PC-9 (cell line): Measurements from ENCODE around the gene UPF3A. TPM values are rescaled to one million over a fixed set of nuclear protein-coding genes. Genes with fewer than 3 reads are reported as not detected.

ENCODE experiments used
- Bru-seq: library from RNA; stranded (reverse); fragments of 400-500 nt; gene quantifications from one replicate; lab custom pipeline; 2021; lab: Mats Ljungman, UMichigan
- BruChase-seq, 2 experiments: library from RNA; stranded (reverse); fragments of 400-500 nt; gene quantifications; one replicate each; lab custom pipeline; 2021; lab: Mats Ljungman, UMichigan
- BruUV-seq: library from RNA; stranded (reverse); fragments of 400-500 nt; replicated peaks from 2 replicates; lab custom pipeline; 2021; lab: Mats Ljungman, UMichigan
- CTCF ChIA-PET: fragments of 300-600 bp; sonication (Branson Sonifier 250); formaldehyde crosslinking; loops from one replicate; lab custom pipeline; 2022; ENCODE audit warnings: antibody characterized with exemption; lab: Charles Lee
- POLR2A ChIA-PET: fragments of 300-600 bp; sonication (Branson Sonifier 250); formaldehyde crosslinking; loops from one replicate; lab custom pipeline; 2022; ENCODE audit warnings: antibody characterized with exemption; ENCODE audit not compliant: unreplicated experiment; lab: Charles Lee
- DNase-seq, 2 experiments: peaks; one replicate each; pipeline versions ENCODE4 v3.0.0 to v3.0.0-alpha.2; 2015 to 2022; ENCODE audit warnings: mixed read lengths in 1 of 2
- H2AFZ ChIP-seq: fragments of 200-600 bp; sonication (generic); 2 replicates; pipeline ENCODE4 v1.8.1; 2017; ENCODE audit warnings: antibody characterized with exemption
- H3F3A ChIP-seq: fragments of 200-600 bp; sonication (generic); 2 replicates; pipeline ENCODE4 v1.8.1; 2017; ENCODE audit warnings: antibody characterized with exemption, mild to moderate bottlenecking, low read depth; ENCODE audit not compliant: insufficient read depth
- H3K27ac ChIP-seq: fragments of 200-600 bp; sonication (generic); 2 replicates; pipeline ENCODE4 v1.6.1; 2016; ENCODE audit warnings: mixed run types
- H3K27me3 ChIP-seq: fragments of 200-600 bp; sonication (generic); 2 replicates; pipeline ENCODE4 v1.6.1; 2016; ENCODE audit warnings: low read depth, mixed run types; ENCODE audit not compliant: insufficient read depth
- H3K36me3 ChIP-seq: fragments of 200-600 bp; sonication (generic); 2 replicates; pipeline ENCODE4 v1.6.1; 2016; ENCODE audit warnings: low read depth, mixed run types
- H3K4me1 ChIP-seq: fragments of 200-600 bp; sonication (generic); replicated peaks from 2 replicates; pipeline ENCODE4 v1.6.1; 2016; ENCODE audit warnings: mixed run types; ENCODE audit not compliant: insufficient read depth
- H3K4me2 ChIP-seq: fragments of 200-600 bp; sonication (generic); 2 replicates; pipeline ENCODE4 v1.6.1; 2017; ENCODE audit warnings: mixed run types
- H3K4me3 ChIP-seq: fragments of 200-600 bp; sonication (generic); 2 replicates; pipeline ENCODE4 v1.6.1; 2016; ENCODE audit warnings: mixed run types
- H3K79me2 ChIP-seq: fragments of 200-600 bp; sonication (generic); 2 replicates; pipeline ENCODE4 v1.6.1; 2017; ENCODE audit warnings: low read depth, mixed run types
- H3K9me2 ChIP-seq: fragments of 200-600 bp; sonication (generic); 2 replicates; pipeline ENCODE4 v1.8.1; 2017; ENCODE audit warnings: mild to moderate bottlenecking; ENCODE audit not compliant: insufficient read depth
- H3K9me3 ChIP-seq: fragments of 200-600 bp; sonication (generic); 2 replicates; pipeline ENCODE4 v1.8.1; 2016; ENCODE audit warnings: low read depth; ENCODE audit not compliant: insufficient read depth
- H4K20me1 ChIP-seq: fragments of 200-600 bp; sonication (generic); 2 replicates; pipeline ENCODE4 v1.8.1; 2017; ENCODE audit not compliant: insufficient read depth
- EZH2 ChIP-seq: fragments of 200-600 bp; sonication (generic); IDR thresholded peaks from 2 replicates; pipeline ENCODE4 v1.8.0; 2017; ENCODE audit warnings: antibody characterized with exemption, low read depth
- intact Hi-C: fragments of 100-400 bp; cut with micrococcal nuclease; formaldehyde crosslinking; loops from one replicate; pipeline ENCODE4 v1.10.0; 2022; ENCODE audit not compliant: unreplicated experiment
- long read RNA-seq: library from polyadenylated mRNA; stranded (forward); transcript quantifications from one replicate; pipeline ENCODE4 v2.0.0, GENCODE V29; 2022
- total RNA-seq: library from RNA; stranded (reverse); gene quantifications from 2 replicates; pipeline ENCODE4 v1.2.3, GENCODE V29; 2021
- TF ChIP-seq, protein P1 (sequence below): fragments of 200-600 bp; sonication (generic); conservative IDR thresholded peaks from 2 replicates; pipeline ENCODE4 v1.6.1; 2017; ENCODE audit warnings: mixed run types, antibody characterized with exemption, mild to moderate bottlenecking, moderate library complexity

The UPF3A gene, protein sequence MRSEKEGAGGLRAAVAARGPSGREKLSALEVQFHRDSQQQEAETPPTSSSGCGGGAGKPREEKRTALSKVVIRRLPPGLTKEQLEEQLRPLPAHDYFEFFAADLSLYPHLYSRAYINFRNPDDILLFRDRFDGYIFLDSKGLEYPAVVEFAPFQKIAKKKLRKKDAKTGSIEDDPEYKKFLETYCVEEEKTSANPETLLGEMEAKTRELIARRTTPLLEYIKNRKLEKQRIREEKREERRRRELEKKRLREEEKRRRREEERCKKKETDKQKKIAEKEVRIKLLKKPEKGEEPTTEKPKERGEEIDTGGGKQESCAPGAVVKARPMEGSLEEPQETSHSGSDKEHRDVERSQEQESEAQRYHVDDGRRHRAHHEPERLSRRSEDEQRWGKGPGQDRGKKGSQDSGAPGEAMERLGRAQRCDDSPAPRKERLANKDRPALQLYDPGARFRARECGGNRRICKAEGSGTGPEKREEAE
- 54.1 and 67.0 TPM in 2 replicates for total RNA-seq
- Bru-seq, nascent RNA, result percentile 80 among the genes with signal in this experiment
- BruChase-seq, experiment 1, labeled RNA remaining after a 2-hour chase, result percentile 88 among the genes with signal in this experiment
- percentile 85 among the genes with signal in this experiment for BruChase-seq, experiment 2, labeled RNA remaining after a 6-hour chase
- long read RNA-seq, transcript UPF3A-201 (9 exons, 2,235 nt), result minor isoform, 5 of 54 reads
- long read RNA-seq, transcript UPF3A-202 (10 exons, 2,387 nt), result major isoform, 8 of 54 reads
- long read RNA-seq, partial matches to known transcripts, result 19 of 54 reads
- long read RNA-seq, other reads (novel, unspliced or antisense), result 18 of 54 reads

DNA sequence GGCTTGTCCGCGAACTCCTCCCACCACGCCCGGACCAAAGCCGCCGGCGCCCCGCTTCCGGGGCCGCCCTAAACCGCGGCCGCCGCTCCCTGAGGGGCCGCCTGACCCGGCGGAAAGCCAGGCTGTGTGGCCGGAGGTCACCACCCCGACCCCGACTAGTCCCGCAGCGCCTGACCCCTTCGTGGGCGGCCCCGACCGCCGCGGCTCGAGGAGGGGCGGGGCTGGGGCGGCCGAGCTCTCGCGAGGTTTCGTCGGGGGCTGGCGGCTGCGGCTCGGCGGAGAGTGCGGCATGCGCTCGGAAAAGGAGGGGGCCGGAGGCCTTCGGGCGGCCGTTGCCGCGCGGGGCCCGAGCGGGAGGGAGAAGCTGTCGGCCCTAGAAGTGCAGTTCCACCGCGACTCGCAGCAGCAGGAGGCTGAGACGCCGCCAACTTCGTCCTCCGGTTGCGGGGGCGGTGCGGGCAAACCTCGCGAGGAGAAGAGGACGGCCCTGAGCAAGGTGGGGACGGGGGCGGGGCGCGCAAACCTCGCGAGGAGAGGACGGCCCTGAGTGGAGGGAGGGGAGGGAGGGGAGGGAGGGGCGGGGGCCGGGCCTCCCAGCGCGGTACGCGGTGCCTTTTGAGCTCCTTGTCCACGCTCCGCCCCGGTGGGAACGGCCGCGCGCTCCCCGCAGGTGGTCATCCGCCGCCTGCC lies at the start of gene UPF3A:
TSS of gene UPF3A (plus strand) at position 251 of the 690 bp plus-strand sequence. CDS start at position 290, 39 bp downstream.
- Histone ChIP-seq H3K9me3 (no peaks in the 10 kb centered on the region), H3K9me2 (no peaks in the 10 kb centered on the region), H3K27ac (peak within 1 kb of the TSS; percentile 91), H2AFZ (peak within 1 kb of the TSS; percentile 95), H3K79me2 (peaks cover 35% of the 10 kb centered on the region), H3K27me3 (no peaks in the 10 kb centered on the region), H3K4me2 (peak within 1 kb of the TSS; percentile 95), H3K4me3 (peak within 1 kb of the TSS; percentile 77), H3K4me1 (peaks cover 28% of the 10 kb centered on the region), H3K36me3 (peaks cover 19% of the 10 kb centered on the region), H4K20me1 (no peaks in the 10 kb centered on the region; the same call in 1 of the 2 replicates), H3F3A (peaks cover 38% of the 10 kb centered on the region)
- BruUV-seq, result no TSS peak
- CTCF ChIA-PET, result no interaction called here
- intact Hi-C loops, result loop anchor here (1.0 kb wide), 1 partner anchor 46 kb away; no protein-coding TSS in a partner anchor
- DNase-seq, result peak; percentile 76 to 91
- POLR2A ChIA-PET, result interaction anchor here (0.6 kb wide), 2 partner anchors 12 to 189 kb away, joined by 6 to 11 read pairs; no protein-coding TSS in a partner anchor
- TF ChIP-seq, protein P1, sequence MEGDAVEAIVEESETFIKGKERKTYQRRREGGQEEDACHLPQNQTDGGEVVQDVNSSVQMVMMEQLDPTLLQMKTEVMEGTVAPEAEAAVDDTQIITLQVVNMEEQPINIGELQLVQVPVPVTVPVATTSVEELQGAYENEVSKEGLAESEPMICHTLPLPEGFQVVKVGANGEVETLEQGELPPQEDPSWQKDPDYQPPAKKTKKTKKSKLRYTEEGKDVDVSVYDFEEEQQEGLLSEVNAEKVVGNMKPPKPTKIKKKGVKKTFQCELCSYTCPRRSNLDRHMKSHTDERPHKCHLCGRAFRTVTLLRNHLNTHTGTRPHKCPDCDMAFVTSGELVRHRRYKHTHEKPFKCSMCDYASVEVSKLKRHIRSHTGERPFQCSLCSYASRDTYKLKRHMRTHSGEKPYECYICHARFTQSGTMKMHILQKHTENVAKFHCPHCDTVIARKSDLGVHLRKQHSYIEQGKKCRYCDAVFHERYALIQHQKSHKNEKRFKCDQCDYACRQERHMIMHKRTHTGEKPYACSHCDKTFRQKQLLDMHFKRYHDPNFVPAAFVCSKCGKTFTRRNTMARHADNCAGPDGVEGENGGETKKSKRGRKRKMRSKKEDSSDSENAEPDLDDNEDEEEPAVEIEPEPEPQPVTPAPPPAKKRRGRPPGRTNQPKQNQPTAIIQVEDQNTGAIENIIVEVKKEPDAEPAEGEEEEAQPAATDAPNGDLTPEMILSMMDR, result no peak
- TF ChIP-seq EZH2, result no peak

GRCh38 chr13:114231886-114232285 lies 49.5 kb upstream of the UPF3A start:
- Histone ChIP-seq H3K9me3 (no peaks in the 10 kb centered on the region), H3K27me3 (peaks cover 9% of the 10 kb centered on the region; the same call in 1 of the 2 replicates), H3K9me2 (no peaks in the 10 kb centered on the region), H3K27ac (no peak overlapping the region), H3K36me3 (no peaks in the 10 kb centered on the region), H3K4me1 (peaks cover 22% of the 10 kb centered on the region), H3F3A (0 out of 2 replicates have a peak, but pooled peaks cover 3% of the 10 kb centered on the region), H4K20me1 (peaks cover 4% of the 10 kb centered on the region), H2AFZ (no peak overlapping the region), H3K79me2 (peaks cover 20% of the 10 kb centered on the region), H3K4me2 (no peak overlapping the region), H3K4me3 (no peak overlapping the region)
- intact Hi-C loops, result no loop called here
- BruUV-seq, result no TSS peak
- POLR2A ChIA-PET, result no interaction called here
- no peak for DNase-seq
- CTCF ChIA-PET, result no interaction called here
- no peak for TF ChIP-seq EZH2
- TF ChIP-seq, protein P1, result no peak
